CD4-positive, alpha-beta T cell treated with Interleukin-6 for 4 hours (primary cell): Measurements from ENCODE around the gene NEK6.

ENCODE experiments used
- DNase-seq: peaks from one replicate; pipeline ENCODE4 v3.0.0-alpha.2; 2020; ENCODE audit warnings: mixed read lengths

The NEK6 gene

GRCh38 chr9:124359426-124359825, 101.7 kb downstream of the NEK6 start:
- no peak for DNase-seq

- DNase-seq, result no peak
These were observed 102.3 kb downstream of the NEK6 start for GRCh38 chr9:124359855-124360678.

GRCh38 chr9:124361128-124361527, 103.4 kb downstream of the NEK6 start:
- DNase-seq, result no peak

GRCh38 chr9:124363326-124364096, 105.8 kb downstream of the NEK6 start:
- DNase-seq, result no peak

- DNase-seq, result no peak
These were observed 106.4 kb downstream of the NEK6 start for GRCh38 chr9:124364141-124364540.

- no peak for DNase-seq
These were observed 107.3 kb downstream of the NEK6 start for GRCh38 chr9:124365036-124365435.

GRCh38 chr9:124366476-124367220, 108.9 kb downstream of the NEK6 start:
- no peak for DNase-seq

- no peak for DNase-seq
These were observed 110.9 kb downstream of the NEK6 start for GRCh38 chr9:124368692-124369091.

GRCh38 chr9:124369231-124369797, 111.6 kb downstream of the NEK6 start:
- no peak for DNase-seq

- no peak for DNase-seq
These were observed 113.3 kb downstream of the NEK6 start for GRCh38 chr9:124370896-124371582.

- DNase-seq, result no peak
These were observed 114.3 kb downstream of the NEK6 start for GRCh38 chr9:124372038-124372437.

- DNase-seq, result no peak
These were observed 115.6 kb downstream of the NEK6 start for GRCh38 chr9:124373386-124373785.

GRCh38 chr9:124373851-124374250, 116.1 kb downstream of the NEK6 start:
- DNase-seq, result no peak

- DNase-seq, result no peak
These were observed 118.0 kb downstream of the NEK6 start for GRCh38 chr9:124375726-124376125.

- no peak for DNase-seq
These were observed 118.6 kb downstream of the NEK6 start for GRCh38 chr9:124376329-124376728.

- DNase-seq, result no peak
These were observed 120.0 kb downstream of the NEK6 start for GRCh38 chr9:124377551-124378406.

GRCh38 chr9:124381170-124381945, 123.6 kb downstream of the NEK6 start:
- DNase-seq, result no peak

- DNase-seq, result no peak
These were observed 126.5 kb downstream of the NEK6 start for GRCh38 chr9:124384210-124384609.

- no peak for DNase-seq
These were observed 127.1 kb downstream of the NEK6 start for GRCh38 chr9:124384846-124385245.

- no peak for DNase-seq
These were observed 127.9 kb downstream of the NEK6 start for GRCh38 chr9:124385623-124386022.

- no peak for DNase-seq
These were observed 128.5 kb downstream of the NEK6 start for GRCh38 chr9:124386201-124386600.
